Keratinocyte (primary cell): ENCODE measurements around the gene COL20A1.

Source experiments
- EZH2 ChIP-seq: IDR thresholded peaks from one replicate; pipeline ENCODE4 v1.6.1; 2012; ENCODE audit warnings: inconsistent platforms, mild to moderate bottlenecking, low read length, moderate library complexity
- TF ChIP-seq, protein P1 (sequence below), 3 experiments: IDR thresholded peaks in 1 of 3; conservative IDR thresholded peaks in 1 of 3; optimal IDR thresholded peaks in 1 of 3; 2 replicates in 2 of 3; 3 replicates in 1 of 3; pipeline versions ENCODE3 to v1.5.1; 2011; ENCODE audit warnings: low read length in 3 of 3, mild to moderate bottlenecking in 3 of 3, moderate library complexity in 2 of 3, control low read depth in 1 of 3, inconsistent platforms in 1 of 3; ENCODE audit not compliant: insufficient read depth in 2 of 3; ENCODE audit errors: extremely low read depth in 1 of 3

- TF ChIP-seq, protein P1, sequence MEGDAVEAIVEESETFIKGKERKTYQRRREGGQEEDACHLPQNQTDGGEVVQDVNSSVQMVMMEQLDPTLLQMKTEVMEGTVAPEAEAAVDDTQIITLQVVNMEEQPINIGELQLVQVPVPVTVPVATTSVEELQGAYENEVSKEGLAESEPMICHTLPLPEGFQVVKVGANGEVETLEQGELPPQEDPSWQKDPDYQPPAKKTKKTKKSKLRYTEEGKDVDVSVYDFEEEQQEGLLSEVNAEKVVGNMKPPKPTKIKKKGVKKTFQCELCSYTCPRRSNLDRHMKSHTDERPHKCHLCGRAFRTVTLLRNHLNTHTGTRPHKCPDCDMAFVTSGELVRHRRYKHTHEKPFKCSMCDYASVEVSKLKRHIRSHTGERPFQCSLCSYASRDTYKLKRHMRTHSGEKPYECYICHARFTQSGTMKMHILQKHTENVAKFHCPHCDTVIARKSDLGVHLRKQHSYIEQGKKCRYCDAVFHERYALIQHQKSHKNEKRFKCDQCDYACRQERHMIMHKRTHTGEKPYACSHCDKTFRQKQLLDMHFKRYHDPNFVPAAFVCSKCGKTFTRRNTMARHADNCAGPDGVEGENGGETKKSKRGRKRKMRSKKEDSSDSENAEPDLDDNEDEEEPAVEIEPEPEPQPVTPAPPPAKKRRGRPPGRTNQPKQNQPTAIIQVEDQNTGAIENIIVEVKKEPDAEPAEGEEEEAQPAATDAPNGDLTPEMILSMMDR (optimal IDR thresholded peaks at IDR 0.05 in 1 of 3, IDR thresholded peaks at IDR 0.05 in 1 of 3, conservative IDR thresholded peaks at IDR 0.05 in 1 of 3; ENCODE audit: extremely low read depth in 1 of 3, insufficient read depth in 2 of 3, low read length in 3 of 3) = no peak
- TF ChIP-seq EZH2 = no peak
These were observed 82.5 kb downstream of the COL20A1 start for GRCh38 chr20:63375438-63375837.
